ENCODE data around the gene PFN3.

Gene PFN3

GRCh38 chr5:177437623-177438022 lies 37.2 kb upstream of the PFN3 start:
- DNase-seq: no peak

DNA sequence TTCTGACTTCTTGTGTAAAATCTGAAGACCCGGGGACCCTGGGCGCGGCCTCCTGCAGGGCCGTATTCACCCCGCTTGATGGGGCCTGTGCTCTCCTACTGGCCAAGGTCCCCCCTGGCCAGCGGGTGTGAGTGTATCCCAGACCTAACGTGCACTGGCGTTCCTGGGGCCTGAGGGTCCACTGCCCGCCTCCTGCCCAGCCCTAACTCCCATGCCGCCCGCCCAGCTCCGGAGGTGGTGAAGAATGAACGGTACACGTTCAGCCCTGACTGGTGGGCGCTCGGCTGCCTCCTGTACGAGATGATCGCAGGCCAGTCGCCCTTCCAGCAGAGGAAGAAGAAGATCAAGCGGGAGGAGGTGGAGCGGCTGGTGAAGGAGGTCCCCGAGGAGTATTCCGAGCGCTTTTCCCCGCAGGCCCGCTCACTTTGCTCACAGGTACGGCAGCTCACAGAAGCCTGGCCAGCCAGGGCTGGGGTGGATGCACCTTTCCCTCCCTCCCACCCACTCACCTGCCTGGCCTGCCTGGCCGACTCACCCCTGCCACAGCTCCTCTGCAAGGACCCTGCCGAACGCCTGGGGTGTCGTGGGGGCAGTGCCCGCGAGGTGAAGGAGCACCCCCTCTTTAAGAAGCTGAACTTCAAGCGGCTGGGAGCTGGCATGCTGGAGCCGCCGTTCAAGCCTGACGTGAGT lies 35.5 kb upstream of the PFN3 start:
- no peak for DNase-seq

DNA sequence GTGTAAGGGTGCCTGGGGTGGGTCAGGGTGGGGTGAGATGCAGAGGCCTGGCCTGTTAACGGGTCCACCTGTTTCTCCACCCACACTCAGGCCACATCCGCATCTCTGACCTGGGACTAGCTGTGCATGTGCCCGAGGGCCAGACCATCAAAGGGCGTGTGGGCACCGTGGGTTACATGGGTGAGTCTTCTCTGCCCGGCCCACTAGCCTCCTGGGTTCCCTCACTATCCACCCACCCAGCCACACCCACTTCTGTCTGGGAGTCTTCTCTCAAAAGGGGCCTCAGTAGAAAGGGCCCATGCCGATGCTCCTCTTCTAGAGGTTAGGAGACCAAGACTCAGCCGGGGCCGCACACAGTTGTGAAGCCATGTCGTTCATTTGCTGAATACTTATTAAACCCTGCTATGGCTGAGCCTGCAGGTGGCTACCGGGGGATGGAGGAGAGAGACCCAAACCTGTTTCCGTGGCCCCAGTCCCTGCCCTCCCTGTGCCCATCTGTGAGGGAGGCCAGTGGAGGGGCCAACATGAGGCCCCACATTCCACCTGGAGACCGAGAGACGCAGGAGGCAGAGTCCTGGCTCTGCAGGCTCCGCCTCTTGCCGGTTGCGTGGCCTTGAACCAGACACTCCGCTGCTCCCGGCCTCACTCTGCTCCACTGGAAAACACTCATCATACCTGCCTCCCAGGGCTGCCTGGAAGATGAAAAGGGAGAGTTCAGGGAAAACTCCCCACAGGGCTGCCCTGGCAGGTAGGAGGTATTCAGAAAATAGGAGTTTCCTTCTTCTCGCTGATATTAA lies 34.7 kb upstream of the PFN3 start:
- no peak for DNase-seq

DNA sequence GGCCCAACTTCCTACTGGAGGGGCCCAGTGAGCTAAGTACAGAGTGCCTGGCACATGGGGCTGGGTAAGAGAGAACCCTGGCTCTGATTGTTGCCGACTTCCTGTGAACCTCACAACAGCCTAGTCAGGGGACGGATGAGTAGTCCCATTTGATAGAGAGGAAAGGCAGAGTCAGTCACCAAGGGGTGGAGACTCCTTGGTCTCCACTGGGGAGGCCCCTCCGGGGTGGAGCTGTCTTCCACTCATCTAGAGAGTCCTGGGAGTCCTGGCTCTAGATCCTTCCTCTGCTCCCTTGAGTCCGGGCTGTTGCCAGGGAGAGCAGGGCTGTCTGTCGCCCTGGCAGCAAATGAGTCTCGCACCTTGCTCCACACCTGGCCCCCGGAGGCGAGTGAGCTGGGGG lies 34.0 kb upstream of the PFN3 start:
- DNase-seq: no peak

- no peak for DNase-seq
Measured at GRCh38 chr5:177433658-177434217, 33.3 kb upstream of the PFN3 start.

DNA sequence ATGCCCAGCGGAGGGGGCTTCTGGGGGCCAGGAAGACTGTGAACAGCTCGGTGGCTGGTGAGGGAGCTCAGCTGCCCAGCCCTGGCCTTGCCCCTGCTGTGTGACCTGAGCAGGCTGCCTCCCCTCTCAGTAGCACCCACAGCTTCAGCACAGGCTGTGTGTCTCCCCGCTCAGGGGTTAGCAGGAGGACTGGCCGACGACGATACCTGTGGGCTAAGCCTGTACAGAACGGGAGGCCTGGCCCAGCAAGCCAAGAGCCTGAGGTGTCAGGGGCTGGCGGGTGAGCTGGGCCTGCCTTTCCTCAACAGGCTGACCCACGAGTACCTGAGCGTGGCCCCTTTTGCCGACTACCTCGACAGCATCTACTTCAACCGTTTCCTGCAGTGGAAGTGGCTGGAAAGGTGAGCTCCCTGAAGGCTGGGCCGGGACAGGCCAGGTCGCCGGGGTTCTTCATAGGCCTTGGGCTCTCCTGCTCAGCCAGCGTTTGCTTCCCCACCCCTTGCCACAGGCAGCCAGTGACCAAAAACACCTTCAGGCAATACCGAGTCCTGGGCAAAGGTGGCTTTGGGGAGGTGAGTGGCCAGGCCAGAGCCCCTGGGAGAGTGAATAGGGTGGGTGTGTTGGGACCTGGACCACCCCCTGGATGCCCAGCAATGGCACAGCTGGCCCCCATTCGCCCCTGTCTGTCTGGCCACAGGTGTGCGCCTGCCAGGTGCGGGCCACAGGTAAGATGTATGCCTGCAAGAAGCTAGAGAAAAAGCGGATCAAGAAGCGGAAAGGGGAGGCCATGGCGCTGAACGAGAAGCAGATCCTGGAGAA lies 32.6 kb upstream of the PFN3 start:
- no peak for DNase-seq

- peak; percentile 48 for DNase-seq
Measured at GRCh38 chr5:177432143-177432838, 31.8 kb upstream of the PFN3 start.

DNA sequence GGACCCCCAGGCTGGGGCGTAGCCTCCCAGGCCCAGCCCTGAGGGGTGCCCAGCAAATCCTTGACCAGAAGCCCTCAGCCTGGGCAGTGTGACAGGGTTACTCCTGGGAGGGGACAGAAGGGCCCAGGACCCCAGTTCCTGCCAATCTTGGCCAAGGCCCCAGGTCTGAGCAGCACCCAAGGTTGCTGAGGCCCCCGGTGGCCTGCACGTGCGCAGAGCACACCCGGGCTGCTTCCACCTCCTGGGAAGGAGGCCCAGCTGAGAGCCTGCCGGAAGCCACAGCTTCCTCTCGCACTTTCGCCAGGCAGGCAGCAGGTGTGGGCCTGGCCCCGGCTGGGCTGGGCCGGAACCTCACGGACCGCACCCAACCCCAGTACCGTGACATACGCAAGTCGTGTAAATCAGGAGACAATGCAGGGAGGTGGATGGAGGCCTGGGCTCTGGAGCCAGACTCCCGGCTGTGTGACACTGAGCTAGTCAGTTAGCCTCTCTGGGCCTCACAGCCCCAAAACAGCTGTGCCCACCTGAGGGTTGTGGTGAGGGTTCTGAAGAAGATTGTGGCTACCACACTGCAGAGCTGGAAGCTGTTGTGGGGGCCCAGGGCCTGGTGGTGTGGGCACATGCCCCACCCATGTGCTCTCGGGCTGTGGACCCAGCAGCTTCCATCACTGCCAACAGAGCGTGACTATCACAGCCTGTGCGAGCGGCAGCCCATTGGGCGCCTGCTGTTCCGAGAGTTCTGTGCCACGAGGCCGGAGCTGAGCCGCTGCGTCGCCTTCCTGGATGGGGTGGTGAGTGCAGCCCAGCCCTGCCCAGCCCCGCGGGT lies 31.1 kb upstream of the PFN3 start:
- no peak for DNase-seq

DNA sequence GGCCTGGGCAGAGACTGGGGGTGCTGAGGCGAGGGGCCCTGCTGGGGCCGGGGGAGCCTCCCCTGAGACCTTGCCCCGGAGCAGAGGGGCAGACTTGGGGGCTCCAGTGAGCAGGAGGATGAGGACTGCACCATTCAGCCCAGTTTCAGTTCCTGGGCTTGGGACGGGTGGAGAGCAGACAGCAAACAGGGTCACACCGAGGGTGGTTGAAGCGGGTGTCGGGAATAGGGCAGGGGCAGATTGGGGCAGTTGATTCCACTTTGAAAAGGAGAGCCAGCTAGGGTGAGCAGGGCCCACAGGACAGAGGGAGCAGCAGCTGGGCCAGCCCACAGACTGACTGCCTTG lies 30.5 kb upstream of the PFN3 start:
- no peak for DNase-seq

DNA sequence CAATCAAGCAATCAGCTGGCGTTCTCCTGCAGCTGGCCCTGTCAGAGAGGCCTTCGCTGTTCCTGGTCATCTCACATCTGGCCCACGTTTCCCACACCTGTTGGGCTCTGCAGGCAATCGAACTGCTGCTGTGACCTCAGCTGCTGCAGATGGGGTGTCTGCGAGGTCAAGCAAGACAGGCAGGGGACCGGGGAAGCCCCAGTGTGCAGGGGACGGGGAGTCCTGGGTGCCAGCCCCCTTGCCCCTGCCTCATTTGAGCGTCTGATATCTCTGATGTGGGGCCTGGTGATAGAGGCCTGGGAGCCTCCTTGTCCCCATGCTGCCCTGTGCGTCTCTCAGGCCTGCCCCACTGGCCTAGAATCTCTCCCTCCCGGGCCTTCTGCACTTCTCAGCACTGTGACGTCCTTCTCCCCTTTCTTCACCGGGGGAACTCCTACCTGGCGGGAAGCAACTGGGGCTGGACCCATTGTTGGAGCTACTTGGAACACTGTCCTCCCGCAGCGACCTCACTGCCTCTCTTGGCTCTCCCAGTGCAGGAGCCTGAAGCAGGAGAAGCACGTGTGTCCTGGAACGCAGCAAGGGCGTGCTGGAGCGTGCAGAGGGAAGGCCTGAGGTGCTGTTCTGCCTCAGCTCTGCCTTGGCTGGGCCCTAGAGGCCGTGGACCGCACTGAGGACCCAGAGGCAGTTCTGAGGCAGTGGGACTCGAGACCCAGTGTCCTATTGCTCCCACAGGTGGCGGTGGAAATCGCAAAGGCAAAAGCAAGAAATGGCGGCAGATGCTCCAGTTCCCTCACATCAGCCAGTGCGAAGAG lies 29.9 kb upstream of the PFN3 start:
- DNase-seq: no peak

DNA sequence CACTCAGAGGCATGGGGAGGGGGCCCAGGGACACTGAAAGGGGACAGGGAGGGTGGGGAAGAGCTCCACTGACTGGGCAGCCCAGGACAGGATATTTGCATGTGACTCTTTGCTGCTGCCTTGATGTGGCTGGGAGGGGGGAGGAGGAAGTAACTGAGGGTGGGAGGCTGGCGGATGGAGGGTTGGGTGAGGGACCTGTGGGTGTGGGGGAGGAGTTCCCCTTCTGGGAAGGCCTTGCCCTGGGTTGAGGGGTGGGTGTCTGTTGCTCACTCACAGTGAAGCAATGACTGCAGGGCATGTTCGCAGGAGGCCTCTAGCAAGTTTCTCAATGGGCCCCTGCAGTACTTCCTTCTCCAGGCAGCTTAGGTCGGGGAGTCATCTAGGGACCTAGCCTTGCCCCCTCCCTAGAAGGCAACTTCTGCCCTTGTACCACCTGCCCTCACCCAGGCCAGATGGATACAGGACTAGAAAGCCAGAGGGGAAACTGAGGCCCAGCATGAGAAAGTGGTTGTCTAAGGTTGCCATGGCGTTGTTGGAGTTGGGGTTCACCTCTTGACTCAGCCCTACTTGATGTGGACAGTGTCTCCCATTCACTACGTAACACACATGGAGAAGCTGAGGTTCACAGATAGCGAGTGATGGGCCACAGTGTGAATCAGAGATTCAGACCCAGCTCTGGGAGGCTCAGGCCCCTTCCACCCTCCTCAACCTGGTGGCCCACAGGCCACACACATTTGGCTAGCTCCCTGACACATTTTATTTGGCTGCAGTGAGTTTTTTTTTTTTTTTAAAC lies 29.0 kb upstream of the PFN3 start:
- DNase-seq: peak; percentile 34

- DNase-seq: no peak
Measured at GRCh38 chr5:177428574-177429217, 28.2 kb upstream of the PFN3 start.

- DNase-seq: no peak
Measured at GRCh38 chr5:177427919-177428573, 27.6 kb upstream of the PFN3 start.

- DNase-seq: no peak
Measured at GRCh38 chr5:177427211-177427822, 26.9 kb upstream of the PFN3 start.

- DNase-seq: no peak
Measured at GRCh38 chr5:177426566-177427210, 26.2 kb upstream of the PFN3 start, which contains the start of gene GRK6. TSS of gene GRK6 (plus strand) at chr5:177426676. CDS start at chr5:177426846, 170 bp downstream.

DNA sequence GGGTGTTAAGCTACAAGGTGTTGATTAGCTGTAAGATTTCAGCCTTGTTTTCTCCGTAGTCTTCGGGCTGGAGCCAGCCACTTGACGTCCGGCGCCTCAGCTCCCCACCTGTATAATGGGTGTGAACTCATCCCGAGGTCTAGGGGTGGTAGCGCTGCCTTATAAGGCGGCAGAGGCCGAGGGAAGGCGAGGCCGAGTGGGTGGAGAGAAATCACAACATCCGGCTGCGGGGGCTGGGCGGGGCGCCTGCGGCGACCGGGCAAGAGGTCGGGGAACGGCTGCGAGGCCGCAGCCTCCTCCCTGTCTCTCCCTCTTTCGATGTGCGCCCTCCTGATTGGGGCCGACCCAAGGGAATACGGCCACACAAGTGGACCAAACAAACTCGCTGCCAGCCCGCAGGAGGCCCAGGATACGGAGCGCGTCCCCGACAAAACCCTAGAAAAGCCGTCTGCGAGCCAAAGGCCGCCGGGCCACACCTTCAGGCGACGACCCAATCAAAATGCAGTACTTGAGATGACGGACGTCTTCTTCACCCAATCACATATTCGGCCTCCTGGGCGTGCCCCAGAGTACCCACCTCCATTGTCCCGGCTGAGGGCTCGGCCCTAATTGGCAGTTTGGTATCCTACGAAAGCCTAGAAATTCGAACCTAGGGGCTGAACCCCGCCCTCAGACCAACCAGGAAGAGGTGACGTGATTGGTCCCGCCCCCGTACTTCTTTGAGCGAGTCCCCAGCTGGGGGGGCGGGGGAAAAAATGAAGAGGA lies 25.5 kb upstream of the PFN3 start:
- DNase-seq: peak; percentile 99

- no peak for DNase-seq
Measured at GRCh38 chr5:177425196-177425800, 24.8 kb upstream of the PFN3 start.

All from midbrain (tissue), 1 donor.